HG02840 (cell line): ENCODE data around the gene INSC.
A peak's percentile ranks its signal among the peaks of the same experiment; 100 is the strongest.

Source experiments
- ATAC-seq: cut with Tn5 transposase; IDR thresholded peaks from one replicate; pipeline ENCODE4 v1.9.1; 2021; ENCODE audit warnings: mild to moderate bottlenecking, moderate library complexity, moderate number of reproducible peaks; ENCODE audit not compliant: unreplicated experiment, low FRiP score

The INSC gene

DNA sequence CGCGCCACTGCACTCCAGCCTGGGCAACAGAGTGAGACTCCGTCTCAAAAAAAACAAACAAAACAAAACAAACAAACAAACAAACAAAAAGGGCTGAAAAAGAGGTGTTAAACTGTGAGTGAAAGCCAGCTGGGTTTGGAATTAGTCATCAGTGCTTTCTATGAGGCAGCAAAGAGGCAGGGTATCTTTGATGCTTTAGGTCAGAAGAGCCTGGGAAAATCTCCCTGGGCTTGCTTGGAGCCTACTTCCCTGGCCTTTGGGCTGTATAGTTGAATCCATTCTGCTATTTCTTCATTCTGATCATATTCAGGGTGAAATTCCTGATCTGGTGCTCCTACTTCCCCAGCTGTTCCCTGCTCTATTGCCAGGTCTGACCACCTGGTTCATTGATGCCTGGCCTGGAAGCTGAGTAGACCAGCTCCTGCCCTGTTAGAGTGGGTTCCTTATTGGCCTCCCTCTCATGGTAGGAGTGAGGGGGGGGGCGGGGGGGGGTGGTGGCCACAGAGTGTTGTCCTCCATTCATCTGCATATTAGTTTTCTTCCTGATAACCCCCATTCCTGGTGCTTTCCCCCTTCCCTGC is 65.6 kb downstream of the INSC start:
- ATAC-seq: no peak

DNA sequence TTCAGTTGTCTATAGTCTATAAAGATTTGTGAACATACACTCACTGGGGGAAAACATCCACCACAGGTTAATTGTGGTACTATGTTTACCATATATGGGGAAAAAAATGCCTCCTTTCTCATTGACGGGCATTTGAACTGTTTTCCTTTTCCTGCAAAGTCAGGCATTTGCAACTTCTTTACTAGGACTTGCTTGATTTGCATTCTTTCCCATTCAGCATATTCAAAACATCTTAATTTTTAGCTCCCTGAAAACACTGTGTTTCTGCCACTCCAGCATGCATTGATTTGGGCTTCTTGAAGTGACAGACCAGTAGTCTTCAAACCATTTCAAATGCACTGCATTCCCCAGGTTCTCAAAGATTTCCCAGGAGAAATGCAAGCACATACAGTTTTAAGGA is 67.6 kb downstream of the INSC start:
- ATAC-seq: no peak

DNA sequence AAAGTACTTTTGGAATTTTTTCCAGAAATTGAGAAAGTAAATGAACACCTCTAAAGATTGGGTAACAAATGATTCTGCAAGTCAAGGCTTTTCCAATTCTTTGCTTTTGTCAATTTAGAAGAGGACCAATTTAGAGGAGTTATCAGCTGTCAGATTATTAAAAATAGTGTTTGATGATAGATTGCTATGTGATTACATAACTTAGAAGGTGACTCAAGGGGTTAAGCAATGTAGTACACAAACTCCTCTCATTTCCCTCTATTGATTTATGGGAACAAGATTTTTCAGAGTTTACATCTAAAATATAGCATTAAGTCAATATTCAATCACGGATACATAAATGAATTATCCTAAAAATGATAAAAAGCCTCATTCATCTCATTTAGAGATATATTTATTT is 70.3 kb downstream of the INSC start:
- ATAC-seq: no peak

DNA sequence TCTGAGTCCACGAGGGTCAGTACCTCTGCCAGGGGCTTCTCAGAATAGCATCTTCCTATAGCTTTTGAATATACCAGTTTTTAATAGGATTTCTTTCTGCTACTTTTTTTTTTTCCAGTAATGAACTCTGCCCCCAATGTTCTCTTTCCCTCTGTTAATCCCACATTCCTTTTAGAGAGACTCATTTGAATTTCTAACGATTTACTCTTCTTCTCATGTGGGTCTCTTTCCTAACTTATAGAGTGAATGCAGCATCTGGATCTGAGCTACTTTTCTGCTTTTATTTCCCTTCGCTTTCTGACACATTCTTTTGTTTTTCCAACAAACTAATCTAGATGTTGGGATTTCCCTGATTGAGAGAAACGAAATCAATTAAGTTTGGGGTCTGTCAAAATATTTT is 71.4 kb downstream of the INSC start:
- no peak for ATAC-seq

DNA sequence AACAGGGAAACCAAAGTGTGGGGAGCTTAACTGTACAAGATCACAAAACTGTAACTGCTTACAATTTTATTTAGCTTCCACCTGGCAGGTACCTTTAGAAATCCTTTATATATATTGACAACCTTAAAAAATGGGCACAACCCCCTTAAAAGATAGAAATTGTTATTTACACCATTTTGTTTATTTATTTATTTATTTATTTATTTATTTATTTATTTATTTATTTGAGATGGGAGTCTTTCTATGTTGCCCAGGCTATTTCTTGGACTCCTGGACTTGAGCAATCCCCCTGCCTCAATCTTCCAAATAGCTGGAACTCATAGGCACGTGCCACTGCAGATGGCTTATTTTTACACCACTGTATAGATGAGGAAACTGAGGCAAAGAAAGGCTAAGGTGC is 74.5 kb downstream of the INSC start:
- no peak for ATAC-seq

DNA sequence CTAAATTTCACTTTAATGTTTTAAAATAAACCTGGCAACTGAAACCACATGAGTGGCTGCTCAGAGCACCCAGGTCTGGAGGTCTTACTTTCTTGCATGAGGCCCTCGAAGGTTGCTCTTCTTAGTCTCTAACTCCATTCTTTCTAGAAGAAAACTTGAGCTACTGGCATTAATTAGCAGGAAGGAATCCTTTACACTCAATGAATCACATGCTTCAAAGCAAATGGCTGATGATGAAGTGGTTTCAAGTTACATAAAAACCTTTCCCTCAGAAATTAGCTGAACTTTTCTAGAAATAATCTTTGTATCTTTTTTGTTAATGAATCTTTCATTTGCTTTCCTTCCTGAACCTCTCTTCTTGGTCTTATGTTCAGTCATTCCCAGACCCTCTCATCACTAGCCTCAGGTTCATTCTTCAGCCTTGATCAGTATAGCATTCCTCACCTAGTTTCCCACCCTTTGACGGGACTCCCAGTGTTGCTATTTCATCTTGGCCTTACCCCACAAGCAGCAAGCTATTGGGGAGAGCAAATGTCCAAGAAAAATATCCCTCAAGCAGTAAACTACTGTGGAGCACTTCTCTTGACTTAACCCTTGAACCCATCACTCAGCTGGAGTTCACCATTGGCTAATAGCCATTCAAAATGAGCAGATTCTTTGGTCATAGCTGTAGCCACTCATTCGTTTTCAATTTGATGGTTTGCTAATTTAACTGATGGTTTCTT is 75.1 kb downstream of the INSC start:
- no peak for ATAC-seq

DNA sequence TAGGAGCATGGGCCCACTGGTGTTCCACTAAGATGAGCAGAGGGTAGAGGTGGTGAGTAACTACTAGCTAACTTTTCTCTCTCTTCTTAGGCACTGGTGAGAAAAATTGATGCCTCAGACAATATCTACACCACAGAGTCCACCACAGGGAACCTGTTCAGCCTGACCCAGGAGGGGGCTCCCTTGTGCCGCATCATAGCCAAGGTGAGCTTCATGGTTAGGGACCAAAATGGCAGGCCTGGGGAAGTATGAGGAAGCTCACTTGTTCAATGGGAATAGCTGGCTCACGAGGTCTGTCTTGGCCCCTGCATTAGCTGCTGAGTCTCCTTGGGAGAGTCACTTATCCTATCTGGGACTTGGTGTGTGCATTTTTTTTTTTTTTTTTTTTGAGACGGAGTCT is 75.9 kb downstream of the INSC start:
- no peak for ATAC-seq

DNA sequence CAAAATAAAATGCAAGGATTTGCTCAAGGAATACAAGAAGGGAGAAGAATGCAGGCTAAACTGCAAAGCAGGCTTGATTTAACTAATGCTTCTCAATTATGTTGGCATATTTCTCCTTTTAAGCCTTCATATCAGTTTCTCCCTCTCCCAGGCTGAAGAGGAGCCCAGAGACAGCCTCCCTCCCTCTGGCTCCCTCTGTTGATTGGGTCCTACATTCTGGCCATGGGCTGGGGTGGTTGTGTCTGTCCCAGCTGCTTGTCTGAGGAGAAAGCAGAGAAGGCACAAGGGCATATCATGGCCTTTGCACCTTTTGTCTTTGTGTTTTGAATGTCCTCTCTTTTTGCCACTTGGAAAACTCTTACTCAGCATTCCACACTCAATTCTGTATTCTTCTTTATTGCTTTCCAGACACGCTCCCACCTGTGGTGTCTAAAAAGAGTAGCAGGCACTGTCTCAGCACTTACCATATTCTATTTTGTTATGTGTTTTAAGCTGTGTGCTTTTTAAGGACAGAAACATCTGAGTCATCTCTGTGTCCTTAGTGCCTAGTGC is 77.4 kb downstream of the INSC start:
- no peak for ATAC-seq

DNA sequence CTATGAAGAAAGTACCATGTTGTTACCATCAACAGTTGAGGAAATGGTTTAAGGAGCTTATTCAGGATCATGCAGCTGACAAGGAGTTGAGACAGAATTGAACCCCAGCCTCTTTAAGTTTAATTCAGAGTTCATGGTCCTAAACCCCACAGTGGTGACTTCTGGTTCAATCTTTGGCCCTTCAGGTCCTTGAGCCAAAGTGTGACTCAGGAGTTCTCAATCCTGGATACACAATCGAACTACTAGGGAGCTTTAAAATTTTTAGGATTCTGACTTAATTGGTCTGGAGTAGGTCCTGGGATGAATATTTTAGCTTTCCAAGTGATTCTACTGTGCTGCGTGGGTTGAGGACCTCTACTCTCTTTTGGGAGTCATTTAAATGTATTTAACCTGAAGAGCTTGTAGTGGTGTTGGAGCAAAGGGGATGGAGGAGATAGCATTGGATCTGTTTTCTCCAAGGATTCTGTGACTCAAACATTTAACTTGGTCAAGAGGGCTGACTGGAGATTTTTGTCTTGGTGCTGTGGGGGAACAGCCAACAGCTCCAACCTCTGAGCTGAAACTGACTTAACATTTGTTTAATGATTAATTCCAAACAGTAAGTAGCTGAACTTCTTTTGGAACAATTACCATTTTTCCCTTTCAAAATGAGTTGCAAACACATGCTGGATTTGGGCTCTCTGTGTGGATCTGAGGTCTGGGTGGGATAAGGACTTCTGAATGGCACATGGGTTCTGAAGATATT is 80.1 kb downstream of the INSC start:
- no peak for ATAC-seq

DNA sequence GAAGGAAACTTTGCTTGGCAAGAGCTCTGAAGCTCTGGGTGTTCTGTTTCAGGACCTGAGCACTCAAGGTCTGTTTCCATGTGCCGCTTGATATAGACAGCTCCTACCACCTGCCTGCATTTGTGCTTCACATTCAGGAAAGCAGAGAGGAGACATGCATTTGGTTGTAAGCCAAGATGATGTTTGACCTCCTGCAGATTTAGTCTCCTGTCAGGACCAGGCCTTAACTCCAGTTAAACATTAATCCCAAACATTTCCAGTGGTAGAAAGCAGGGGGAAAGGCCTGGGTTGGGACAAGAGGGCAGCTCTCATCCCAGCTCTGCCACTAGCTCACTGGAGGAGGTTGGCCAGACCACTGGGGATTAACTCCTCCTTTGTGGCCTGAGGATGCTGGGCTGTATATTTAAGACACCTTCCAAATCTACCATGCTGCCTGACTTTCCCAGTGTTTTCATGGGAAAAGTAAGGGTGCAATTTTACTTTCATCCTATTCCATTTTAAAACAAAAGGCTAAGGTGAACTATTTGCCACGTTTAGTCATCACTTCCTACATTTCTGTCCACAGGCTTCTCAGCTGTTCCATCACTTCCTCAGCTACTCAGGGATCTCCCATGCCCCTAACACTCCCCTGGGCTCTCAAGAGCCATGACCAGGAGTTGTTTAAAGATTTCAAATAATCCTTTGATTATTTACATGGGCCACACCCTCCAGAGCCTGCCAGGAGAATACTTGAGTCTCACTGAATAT is 80.9 kb downstream of the INSC start:
- ATAC-seq: no peak

DNA sequence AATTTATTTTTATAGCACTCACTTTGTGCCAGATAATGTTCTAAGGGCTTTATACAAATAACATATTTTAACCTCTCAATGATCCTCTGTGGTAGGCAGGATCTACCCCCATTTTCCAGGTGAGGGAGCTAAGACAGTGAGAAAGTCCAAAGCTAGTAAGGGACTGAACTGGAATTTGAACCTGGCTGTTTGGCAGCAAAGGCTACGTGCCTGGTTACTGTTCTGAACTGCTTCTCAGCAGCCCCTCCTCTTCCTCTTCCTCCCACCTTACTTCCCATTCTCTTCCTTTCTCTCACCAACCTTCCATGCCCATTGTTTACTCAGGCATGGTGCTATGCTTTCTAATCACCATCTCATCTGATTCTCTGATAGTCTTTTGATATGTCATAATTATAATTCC is 82.0 kb downstream of the INSC start:
- ATAC-seq: no peak

DNA sequence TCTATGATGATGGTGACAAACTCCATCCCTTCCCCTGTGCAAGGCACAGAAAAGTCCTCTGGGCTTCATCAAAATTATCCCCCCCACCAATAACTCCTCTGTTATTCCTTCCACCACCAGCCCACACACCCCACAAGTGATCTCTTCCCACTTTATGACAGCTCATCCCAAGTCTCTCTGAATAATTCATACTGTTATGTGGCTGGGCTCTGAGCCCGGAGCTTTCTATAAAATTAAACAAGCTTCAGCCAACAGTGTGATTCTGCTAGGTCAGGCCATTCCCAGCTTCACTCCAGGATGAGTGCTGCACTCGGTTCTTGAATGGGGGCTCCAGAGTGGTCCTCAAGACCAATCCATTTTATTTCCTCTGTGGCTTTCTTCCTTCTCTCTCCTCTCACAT is 83.0 kb downstream of the INSC start:
- ATAC-seq: no peak

DNA sequence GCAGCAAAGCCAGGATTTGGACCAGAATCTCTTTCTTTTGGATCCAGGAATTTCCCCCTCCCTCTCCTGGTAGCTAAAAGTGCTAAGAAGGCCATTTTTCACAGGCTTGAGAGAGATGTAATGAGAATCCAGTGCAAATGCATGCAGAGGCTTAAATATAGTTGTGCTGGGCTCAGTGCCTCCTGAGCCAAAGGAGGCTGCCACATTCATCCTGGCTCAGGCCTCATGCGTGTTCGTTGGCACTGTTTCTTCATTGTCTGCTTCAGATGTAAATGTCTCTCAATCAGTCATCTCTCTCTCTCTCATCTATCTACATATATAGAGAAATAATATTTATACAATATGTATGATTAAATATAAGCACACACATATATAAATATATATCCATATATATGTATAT is 83.6 kb downstream of the INSC start:
- no peak for ATAC-seq

DNA sequence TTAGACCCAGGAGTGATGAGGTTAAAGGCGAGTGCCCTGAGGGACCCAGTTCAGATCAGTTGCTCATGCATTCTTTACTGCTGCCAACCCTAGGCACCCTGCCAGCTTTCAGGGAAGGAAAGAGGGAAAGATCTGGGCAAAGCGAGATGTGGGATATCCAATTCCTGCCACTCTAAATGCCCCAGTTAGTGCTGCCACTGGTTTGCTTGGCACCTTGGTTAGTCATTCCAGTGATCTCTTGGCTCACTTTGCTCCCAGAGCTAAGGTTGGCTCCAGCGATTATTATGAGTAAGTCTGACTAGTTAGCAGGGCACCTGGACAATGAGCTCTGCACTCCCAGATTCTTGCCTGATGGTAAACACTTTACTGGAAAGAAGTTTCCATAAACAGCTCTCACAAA is 85.0 kb downstream of the INSC start:
- no peak for ATAC-seq

DNA sequence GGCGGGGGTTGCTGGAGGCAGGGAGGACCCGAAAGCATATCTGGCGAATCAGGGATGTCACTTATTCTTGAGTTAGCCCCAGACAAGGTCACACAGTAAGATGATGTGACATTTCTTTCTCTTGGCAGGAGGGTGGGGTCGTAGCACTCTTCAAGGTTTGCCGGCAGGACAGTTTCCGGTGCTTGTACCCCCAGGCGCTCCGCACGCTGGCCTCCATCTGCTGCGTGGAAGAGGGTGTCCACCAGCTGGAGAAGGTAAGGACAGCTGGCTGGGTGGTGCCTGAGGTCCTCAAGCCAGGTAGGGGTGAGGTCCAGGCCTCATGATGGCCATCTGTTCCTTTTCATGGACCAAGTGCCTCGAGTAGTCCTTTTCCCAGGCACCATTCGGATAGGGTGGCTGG is 86.0 kb downstream of the INSC start:
- no peak for ATAC-seq

DNA sequence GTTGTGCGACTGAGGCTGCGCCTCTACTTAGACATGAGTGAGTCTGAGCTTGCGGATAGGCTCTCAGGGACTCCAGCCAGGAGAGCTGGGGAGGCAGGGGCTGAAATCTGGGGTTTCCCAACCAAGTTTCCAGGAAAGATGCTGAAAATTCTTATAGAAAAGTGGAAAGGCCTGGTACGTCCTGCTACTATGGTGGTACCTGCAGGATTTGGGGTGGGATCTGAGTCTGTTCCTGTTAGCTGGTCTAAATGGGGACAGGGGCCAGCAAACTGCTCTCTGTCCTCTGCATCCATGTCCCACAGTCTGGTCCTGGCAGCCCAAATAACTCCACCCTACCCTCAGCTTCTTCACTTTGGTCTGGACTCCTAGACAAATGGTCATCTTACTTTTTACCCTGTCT is 86.9 kb downstream of the INSC start:
- no peak for ATAC-seq

DNA sequence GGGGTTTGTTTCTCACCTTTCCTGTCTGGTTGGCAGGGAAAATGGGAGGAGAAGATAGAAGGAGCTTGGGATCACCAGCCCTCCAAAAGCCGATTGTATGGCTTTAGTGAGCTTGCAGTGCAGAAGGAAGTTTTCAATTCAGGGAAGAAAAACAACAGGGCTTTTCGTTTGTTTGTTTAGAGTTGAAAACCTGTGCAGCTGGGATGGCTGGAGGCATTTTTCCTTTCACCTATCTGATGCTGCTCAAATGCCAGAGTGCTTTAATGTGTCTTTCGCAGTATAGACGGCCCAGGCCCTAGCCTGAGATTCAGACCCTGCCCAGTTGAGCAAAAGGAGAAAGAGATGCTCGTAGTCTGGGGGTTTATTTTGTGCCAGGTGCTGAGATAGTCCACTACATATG is 87.9 kb downstream of the INSC start:
- ATAC-seq: no peak

DNA sequence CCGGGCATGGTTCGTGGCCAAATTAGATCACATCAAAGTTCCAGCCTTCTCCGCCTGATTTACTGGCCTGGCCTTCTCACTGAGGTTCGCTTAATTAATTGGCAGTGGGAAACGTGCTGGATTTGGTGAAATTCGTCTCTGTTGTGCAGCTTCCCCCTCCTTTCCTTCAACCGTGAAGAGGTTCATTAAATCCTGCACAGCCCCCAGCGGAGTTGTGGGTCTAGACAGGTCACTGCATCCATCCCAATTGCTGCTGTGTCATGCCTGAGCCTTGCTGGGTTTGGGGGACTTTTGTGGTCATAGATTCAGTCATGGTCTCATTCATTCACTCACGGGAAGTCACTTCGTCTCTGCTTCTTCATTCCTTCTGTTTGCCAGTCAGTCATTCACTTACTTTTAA is 90.0 kb downstream of the INSC start:
- no peak for ATAC-seq

DNA sequence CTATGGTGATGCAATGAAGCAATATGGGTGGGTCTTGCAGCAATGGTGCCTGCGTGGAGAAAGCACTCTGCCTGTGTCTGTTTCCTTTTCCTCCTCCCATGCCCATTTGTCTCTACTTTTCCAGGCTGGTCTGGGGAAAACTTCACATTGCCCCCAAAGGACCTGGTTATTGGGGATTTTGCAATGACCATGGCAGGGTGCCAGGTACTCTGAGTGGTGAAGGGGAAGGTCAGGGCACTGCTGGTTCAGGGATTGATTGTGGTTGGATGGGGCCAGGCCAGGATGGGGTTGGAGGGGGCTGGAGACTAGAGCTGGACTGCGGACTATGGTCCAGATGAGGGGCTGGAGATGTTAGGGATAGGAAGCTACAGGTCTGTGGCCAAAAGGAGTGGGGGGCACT is 92.1 kb downstream of the INSC start:
- no peak for ATAC-seq

DNA sequence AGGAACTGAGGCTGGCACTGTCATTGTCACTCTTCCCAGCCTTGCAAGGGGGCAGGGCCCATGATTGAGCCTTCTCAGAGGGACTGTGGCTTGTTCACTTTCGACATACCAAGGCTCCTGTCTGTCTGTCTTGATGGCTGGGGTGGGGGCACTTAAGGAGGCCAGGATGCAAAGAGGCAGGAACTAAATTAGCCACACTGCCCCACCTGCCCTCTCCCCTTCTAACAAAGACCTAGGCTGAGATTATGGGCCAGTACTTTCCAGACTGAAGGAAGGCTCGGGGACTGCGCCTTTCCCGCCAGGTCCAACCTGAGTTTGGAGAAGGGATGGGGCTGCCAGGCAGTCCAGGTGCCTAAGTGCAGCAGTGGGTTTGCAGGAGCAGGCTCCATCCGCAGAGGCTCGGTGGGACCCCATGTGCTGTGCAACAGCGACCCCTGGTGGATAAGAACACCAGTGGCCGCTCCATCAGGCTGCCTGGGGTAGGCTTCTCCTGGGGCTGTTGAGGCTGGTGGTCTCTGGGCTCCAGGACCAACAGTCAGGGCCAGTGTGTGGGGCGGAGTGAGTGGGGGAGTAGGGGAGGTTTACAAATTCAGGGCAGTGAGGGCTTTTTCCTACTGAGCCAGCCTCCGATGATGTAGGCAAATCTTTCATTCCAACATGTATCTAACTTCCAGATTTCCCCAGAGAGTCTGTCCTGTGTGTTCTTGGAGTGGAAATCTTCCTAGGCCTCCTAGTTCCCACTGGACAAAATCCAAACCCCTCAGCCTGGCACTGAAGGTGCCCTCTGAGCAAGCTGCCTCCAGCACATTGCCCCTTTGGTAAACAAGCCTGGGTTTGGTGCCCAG is 93.9 kb downstream of the INSC start:
- ATAC-seq: peak; percentile 88
